Neutrophil (primary cell): ENCODE measurements around the gene GRIK4.

ENCODE experiments used
- H3K27ac ChIP-seq: fragments of 200-600 bp; sonication (generic); 2 replicates; pipeline ENCODE4 v1.5.1; 2016; ENCODE audit warnings: mild to moderate bottlenecking, moderate library complexity
- H3K27me3 ChIP-seq: fragments of 200-600 bp; sonication (generic); 2 replicates; pipeline ENCODE4 v1.6.0; 2016; ENCODE audit warnings: mild to moderate bottlenecking
- H3K36me3 ChIP-seq: fragments of 200-600 bp; sonication (generic); 2 replicates; pipeline ENCODE4 v1.5.1; 2017
- H3K4me1 ChIP-seq, 2 experiments: fragments of 200-600 bp in 1 of 2; sonication (generic) in 1 of 2; 1 replicate in 1 of 2; 2 replicates in 1 of 2; pipeline versions ENCODE4 v1.5.1 to v1.6.1; 2013 to 2016; ENCODE audit warnings: low read depth in 1 of 2, low read length in 1 of 2, mild to moderate bottlenecking in 1 of 2, moderate library complexity in 1 of 2; ENCODE audit not compliant: control insufficient read depth in 1 of 2, insufficient read depth in 1 of 2
- H3K4me3 ChIP-seq, 2 experiments: fragments of 200-600 bp in 1 of 2; sonication (generic) in 1 of 2; 1 replicate in 1 of 2; 2 replicates in 1 of 2; pipeline ENCODE4 v1.5.1; 2013 to 2016; ENCODE audit warnings: low read depth in 1 of 2, low read length in 1 of 2, mild to moderate bottlenecking in 1 of 2, moderate library complexity in 1 of 2
- H3K9me3 ChIP-seq: fragments of 200-600 bp; sonication (generic); 2 replicates; pipeline ENCODE4 v1.5.1; 2016
- TF ChIP-seq, protein P1 (sequence below): fragments of 200-600 bp; sonication (generic); IDR thresholded peaks from 2 replicates; pipeline ENCODE4 v1.5.1; 2016; ENCODE audit warnings: antibody characterized with exemption

The GRIK4 gene

GRCh38 chr11:120832481-120833238 is 321.1 kb downstream of the GRIK4 start:
- TF ChIP-seq, protein P1, sequence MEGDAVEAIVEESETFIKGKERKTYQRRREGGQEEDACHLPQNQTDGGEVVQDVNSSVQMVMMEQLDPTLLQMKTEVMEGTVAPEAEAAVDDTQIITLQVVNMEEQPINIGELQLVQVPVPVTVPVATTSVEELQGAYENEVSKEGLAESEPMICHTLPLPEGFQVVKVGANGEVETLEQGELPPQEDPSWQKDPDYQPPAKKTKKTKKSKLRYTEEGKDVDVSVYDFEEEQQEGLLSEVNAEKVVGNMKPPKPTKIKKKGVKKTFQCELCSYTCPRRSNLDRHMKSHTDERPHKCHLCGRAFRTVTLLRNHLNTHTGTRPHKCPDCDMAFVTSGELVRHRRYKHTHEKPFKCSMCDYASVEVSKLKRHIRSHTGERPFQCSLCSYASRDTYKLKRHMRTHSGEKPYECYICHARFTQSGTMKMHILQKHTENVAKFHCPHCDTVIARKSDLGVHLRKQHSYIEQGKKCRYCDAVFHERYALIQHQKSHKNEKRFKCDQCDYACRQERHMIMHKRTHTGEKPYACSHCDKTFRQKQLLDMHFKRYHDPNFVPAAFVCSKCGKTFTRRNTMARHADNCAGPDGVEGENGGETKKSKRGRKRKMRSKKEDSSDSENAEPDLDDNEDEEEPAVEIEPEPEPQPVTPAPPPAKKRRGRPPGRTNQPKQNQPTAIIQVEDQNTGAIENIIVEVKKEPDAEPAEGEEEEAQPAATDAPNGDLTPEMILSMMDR = no peak
- no peak overlapping the region for H3K27ac ChIP-seq
- no peaks in the 10 kb centered on the region for H3K9me3 ChIP-seq
- no peak overlapping the region for H3K4me3 ChIP-seq
- H3K36me3 ChIP-seq = no peaks in the 10 kb centered on the region
- no peaks in the 10 kb centered on the region for H3K4me1 ChIP-seq
- no peaks in the 10 kb centered on the region for H3K27me3 ChIP-seq

GRCh38 chr11:120834686-120835210 is 323.2 kb downstream of the GRIK4 start:
- H3K27ac ChIP-seq = no peak overlapping the region
- H3K4me3 ChIP-seq = no peak overlapping the region
- H3K9me3 ChIP-seq = no peaks in the 10 kb centered on the region
- H3K27me3 ChIP-seq = no peaks in the 10 kb centered on the region
- TF ChIP-seq, protein P1 = no peak
- no peaks in the 10 kb centered on the region for H3K4me1 ChIP-seq
- no peaks in the 10 kb centered on the region for H3K36me3 ChIP-seq

DNA sequence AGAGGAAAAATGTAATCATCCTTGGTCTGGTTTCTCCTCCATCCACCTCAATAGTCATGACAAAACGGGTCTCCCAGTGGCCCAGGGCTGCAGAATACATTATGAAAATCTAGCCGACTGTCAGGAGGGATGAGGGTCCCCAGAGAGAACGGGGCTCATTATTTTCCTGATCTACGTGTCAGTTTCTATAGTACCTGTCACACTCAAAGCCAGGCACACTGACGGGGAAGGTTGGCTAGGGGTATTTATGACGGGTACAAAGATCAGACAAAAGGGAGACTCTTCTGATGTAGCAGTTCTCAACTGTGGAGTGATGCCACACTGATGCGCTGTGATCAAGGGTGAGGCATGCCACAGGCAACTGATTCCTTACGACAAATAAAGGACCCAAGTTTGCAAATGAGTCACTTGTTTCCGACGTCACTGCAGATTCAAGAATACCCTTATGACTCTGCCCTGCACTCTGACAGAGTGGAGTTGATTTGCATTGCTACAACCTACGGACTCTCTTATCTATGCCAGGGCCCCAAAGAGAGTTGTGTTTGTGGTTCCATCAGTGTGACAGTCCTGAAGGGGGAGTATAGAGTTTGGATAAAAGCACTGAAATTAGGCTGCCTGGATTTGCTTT is 324.2 kb downstream of the GRIK4 start:
- H3K4me3 ChIP-seq = no peak overlapping the region
- H3K27me3 ChIP-seq = no peaks in the 10 kb centered on the region
- H3K4me1 ChIP-seq = no peaks in the 10 kb centered on the region
- TF ChIP-seq, protein P1 = no peak
- no peak overlapping the region for H3K27ac ChIP-seq
- no peaks in the 10 kb centered on the region for H3K9me3 ChIP-seq
- H3K36me3 ChIP-seq = no peaks in the 10 kb centered on the region

DNA sequence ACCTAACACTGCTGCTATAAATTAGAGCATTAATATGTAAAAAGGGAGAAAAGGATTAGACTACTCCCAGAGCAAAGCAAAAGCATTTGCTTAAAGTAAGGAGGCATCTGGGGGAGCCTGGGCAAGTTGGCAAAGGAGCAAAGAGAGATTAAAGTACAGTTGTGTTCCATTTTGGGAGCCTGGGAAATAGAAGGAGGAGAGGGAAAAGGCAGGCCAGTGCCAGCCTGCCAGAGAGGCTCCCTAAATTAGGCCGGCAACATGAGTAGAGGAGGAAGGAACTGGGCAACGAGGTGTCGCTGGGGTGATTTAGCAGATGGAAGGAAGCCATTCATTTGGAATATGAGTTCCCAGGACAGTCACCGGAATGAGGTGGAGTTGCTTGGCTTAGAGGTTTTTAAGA is 326.1 kb downstream of the GRIK4 start:
- Histone ChIP-seq H3K36me3 (no peaks in the 10 kb centered on the region), H3K9me3 (no peaks in the 10 kb centered on the region), H3K27ac (no peak overlapping the region), H3K4me1 (no peaks in the 10 kb centered on the region), H3K27me3 (no peaks in the 10 kb centered on the region), H3K4me3 (no peak overlapping the region)
- TF ChIP-seq, protein P1 = no peak

DNA sequence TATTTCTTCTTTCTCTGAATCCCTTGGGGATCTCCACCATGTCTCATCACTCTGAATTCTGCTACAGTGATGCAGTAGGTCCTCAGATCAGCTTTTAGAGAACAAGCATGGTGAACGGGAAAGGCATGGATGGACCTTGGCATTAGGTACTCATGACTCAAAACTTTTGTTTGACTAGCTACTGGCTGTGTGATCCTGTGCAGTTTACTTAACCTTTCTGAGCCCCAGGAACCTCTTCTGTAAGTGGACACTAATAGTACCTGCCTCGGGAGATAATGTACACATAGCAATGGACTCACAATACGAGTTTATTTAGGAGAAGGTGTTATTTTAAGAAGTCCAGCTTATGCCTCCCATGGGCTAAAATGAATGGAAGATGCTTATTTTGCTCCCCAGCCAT is 327.7 kb downstream of the GRIK4 start:
- Histone ChIP-seq H3K9me3 (no peaks in the 10 kb centered on the region), H3K4me3 (no peak overlapping the region), H3K27ac (no peak overlapping the region), H3K36me3 (no peaks in the 10 kb centered on the region), H3K4me1 (no peaks in the 10 kb centered on the region), H3K27me3 (no peaks in the 10 kb centered on the region)
- TF ChIP-seq, protein P1 = no peak
